PC-9 (cell line): Measurements from ENCODE around the gene DHRS7.

ENCODE experiments used
- CTCF ChIP-seq: fragments of 200-600 bp; sonication (generic); conservative IDR thresholded peaks from 2 replicates; pipeline ENCODE4 v1.6.1; 2017; ENCODE audit warnings: mixed run types, antibody characterized with exemption, mild to moderate bottlenecking, moderate library complexity
- EZH2 ChIP-seq: fragments of 200-600 bp; sonication (generic); IDR thresholded peaks from 2 replicates; pipeline ENCODE4 v1.8.0; 2017; ENCODE audit warnings: antibody characterized with exemption, low read depth

GRCh38 chr14:60214415-60215126 lies 49.4 kb upstream of the DHRS7 start:
- TF ChIP-seq CTCF (no peak), EZH2 (no peak)
